Activated CD8-positive, alpha-beta T cell treated with anti-CD3 and anti-CD28 coated beads for 36 hours (primary cell): Measurements from ENCODE around the gene CAMKK2. TPM values are rescaled to one million over a fixed set of nuclear protein-coding genes. Genes with fewer than 3 reads are reported as not detected.
"Not testable (repeated sequence)": the region's sequence is repeated elsewhere in the genome, so short reads cannot be mapped to it uniquely, and the experiment has no call there.

ENCODE experiments used
- ATAC-seq: fragments of 200-7000 bp; cut with Tn5 transposase; one replicate; pipeline ENCODE4 v1.10.0; 2021; ENCODE audit warnings: mild to moderate bottlenecking, moderate library complexity
- CTCF ChIA-PET: fragments of 350-600 bp; sonication (Branson Sonifier 250); formaldehyde crosslinking; loops from one replicate; lab custom pipeline; 2021; ENCODE audit warnings: antibody characterized with exemption; lab: Charles Lee
- POLR2A ChIA-PET: fragments of 350-600 bp; sonication (Branson Sonifier 250); formaldehyde crosslinking; loops from one replicate; lab custom pipeline; 2021; ENCODE audit warnings: antibody characterized with exemption; lab: Charles Lee
- DNase-seq: peaks from one replicate; pipeline ENCODE4 v3.0.0-alpha.2; 2020
- H3K27ac Mint-ChIP-seq: one replicate; pipeline ENCODE4 v1.8.0; 2021; ENCODE audit warnings: mild to moderate bottlenecking, mixed read lengths
- H3K27me3 Mint-ChIP-seq: one replicate; pipeline ENCODE4 v1.8.0; 2021; ENCODE audit warnings: mixed read lengths
- H3K36me3 Mint-ChIP-seq: one replicate; pipeline ENCODE4 v1.8.0; 2021; ENCODE audit warnings: low read depth, mixed read lengths
- H3K4me1 Mint-ChIP-seq: one replicate; pipeline ENCODE4 v1.8.0; 2021; ENCODE audit warnings: low read depth, mixed read lengths
- H3K4me3 Mint-ChIP-seq: one replicate; pipeline ENCODE4 v1.8.0; 2021; ENCODE audit warnings: mild to moderate bottlenecking, moderate library complexity, mixed read lengths
- H3K9me3 Mint-ChIP-seq: one replicate; pipeline ENCODE4 v1.8.0; 2021; ENCODE audit warnings: mixed read lengths
- intact Hi-C: fragments of 100-400 bp; cut with micrococcal nuclease; formaldehyde crosslinking; loops from one replicate; pipeline ENCODE4 v1.10.0; 2022
- total RNA-seq, 2 experiments: library from RNA; stranded (reverse); gene quantifications; one replicate each; pipeline ENCODE4 v1.2.3, GENCODE V29; 2021
- TF ChIP-seq, protein P1 (sequence below): fragments of 200-600 bp; IDR thresholded peaks from one replicate; pipeline ENCODE4 v1.8.0; 2022; ENCODE audit warnings: antibody characterized with exemption, mild to moderate bottlenecking

The CAMKK2 gene
- total RNA-seq, 2 experiments from 2014 or later = 25.2 to 28.0 TPM

DNA sequence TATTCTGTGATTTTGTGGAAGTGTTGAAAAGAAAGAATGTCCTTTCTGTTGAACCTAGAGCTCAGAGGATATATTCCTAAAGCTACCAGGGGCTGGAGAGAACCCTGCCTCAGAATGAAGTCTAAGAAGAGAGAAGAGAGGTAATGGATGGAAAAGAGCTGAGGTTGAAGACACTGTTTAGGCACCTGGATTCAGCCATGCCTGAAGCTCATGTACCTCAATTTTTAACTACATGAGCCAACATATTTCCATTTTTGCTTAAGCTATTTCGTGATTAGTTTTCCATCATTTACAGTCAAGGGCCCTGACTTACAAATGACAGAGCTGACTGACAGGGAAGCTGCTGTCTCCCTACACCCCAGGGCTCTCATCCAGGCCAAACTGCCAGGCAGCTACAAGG is 10.7 kb downstream of the CAMKK2 start:
- CTCF ChIA-PET = interaction anchor here (1.0 kb wide), 1 partner anchor 10 kb away, joined by 3 read pairs; no protein-coding TSS in a partner anchor
- TF ChIP-seq, protein P1, sequence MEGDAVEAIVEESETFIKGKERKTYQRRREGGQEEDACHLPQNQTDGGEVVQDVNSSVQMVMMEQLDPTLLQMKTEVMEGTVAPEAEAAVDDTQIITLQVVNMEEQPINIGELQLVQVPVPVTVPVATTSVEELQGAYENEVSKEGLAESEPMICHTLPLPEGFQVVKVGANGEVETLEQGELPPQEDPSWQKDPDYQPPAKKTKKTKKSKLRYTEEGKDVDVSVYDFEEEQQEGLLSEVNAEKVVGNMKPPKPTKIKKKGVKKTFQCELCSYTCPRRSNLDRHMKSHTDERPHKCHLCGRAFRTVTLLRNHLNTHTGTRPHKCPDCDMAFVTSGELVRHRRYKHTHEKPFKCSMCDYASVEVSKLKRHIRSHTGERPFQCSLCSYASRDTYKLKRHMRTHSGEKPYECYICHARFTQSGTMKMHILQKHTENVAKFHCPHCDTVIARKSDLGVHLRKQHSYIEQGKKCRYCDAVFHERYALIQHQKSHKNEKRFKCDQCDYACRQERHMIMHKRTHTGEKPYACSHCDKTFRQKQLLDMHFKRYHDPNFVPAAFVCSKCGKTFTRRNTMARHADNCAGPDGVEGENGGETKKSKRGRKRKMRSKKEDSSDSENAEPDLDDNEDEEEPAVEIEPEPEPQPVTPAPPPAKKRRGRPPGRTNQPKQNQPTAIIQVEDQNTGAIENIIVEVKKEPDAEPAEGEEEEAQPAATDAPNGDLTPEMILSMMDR = no peak
- no peaks in the 10 kb centered on the region for H3K9me3 Mint-ChIP-seq
- intact Hi-C loops = no loop called here
- H3K4me1 Mint-ChIP-seq = peaks cover 7% of the 10 kb centered on the region
- ATAC-seq (no peak), DNase-seq (no peak)
- H3K27me3 Mint-ChIP-seq = no peaks in the 10 kb centered on the region
- no peak overlapping the region for H3K4me3 Mint-ChIP-seq
- H3K36me3 Mint-ChIP-seq = peaks cover 12% of the 10 kb centered on the region
- POLR2A ChIA-PET = interaction anchor here (0.8 to 2.3 kb wide), 3 partner anchors 9 to 345 kb away, joined by 3 to 5 read pairs (median 5); partner anchors contain the start of gene CAMKK2
- H3K27ac Mint-ChIP-seq = no peak overlapping the region

DNA sequence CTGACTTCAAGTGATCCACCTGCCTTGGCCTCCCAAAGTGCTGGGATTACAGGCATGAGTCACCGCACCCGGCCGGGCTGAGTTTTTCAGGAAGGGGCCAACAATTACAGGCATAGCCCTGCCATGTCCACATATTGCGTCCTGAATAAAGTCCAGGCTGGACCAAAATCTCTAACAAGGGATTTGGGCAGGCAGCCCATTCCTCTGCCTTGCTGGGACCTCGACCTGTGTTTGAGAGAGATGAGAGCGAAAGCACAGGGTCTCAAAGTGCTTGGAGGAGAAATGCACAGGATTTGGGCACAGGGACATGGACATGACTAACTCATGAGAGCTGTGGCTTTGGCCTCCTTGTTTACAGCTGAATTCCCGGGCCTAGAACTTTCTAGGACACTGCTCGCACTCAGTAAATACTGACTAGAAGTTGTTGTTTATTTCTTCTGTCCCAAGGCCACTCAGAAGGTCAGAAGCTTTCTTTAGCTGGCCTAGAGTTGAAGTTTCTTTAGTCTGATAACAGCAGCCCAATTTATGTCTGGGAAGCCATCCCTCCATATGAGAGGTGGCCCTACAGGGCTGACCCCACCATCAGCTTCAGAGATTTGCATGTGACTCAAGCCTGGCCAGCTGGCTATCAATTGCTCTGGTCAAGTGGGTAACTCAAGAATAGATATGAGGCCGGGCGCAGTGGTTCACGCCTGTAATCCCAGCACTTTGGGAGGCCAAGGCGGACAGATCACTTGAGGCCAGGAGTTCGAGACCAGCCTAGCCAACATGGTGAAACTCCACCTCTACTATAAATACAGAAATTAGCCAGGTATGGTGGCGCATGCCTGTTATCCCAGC is 11.7 kb downstream of the CAMKK2 start:
- intact Hi-C loops = no loop called here
- POLR2A ChIA-PET = interaction anchor here (2.3 kb wide), 1 partner anchor 10 kb away, joined by 5 read pairs; no protein-coding TSS in a partner anchor
- H3K27ac Mint-ChIP-seq = no peak overlapping the region
- H3K36me3 Mint-ChIP-seq = peaks cover 7% of the 10 kb centered on the region
- H3K4me1 Mint-ChIP-seq = peaks cover 7% of the 10 kb centered on the region
- DNase-seq (no peak), ATAC-seq (no peak)
- no peaks in the 10 kb centered on the region for H3K9me3 Mint-ChIP-seq
- TF ChIP-seq, protein P1 = no peak
- CTCF ChIA-PET = interaction anchor here (1.0 kb wide), 1 partner anchor 11 kb away, joined by 3 read pairs; no protein-coding TSS in a partner anchor
- H3K4me3 Mint-ChIP-seq = no peak overlapping the region
- H3K27me3 Mint-ChIP-seq = no peaks in the 10 kb centered on the region

DNA sequence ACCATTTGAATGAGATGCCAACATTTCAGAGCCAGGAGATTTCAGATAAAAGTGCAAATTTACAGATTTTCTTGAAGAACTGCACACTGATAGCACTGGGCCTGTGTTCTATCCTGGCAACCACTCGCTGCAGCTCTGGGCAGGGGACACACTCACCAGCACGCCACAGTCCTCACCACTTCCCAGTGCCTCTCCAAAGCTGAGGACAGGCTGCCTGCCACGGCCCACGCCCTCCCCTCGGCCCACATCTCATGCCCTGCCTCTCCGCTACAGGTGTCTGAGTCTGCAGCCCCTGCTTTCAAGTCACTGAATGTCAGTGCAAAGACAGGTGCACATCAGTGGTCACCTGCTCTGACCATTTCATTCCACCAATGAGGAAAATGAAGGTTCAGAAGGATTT is 12.7 kb downstream of the CAMKK2 start:
- Mint-ChIP-seq H3K36me3 (peaks cover 8% of the 10 kb centered on the region), H3K27me3 (no peaks in the 10 kb centered on the region), H3K9me3 (no peaks in the 10 kb centered on the region), H3K4me1 (peaks cover 4% of the 10 kb centered on the region), H3K27ac (no peak overlapping the region), H3K4me3 (no peak overlapping the region)
- DNase-seq (no peak), ATAC-seq (no peak)
- intact Hi-C loops = no loop called here
- ChIA-PET CTCF (no interaction called here), POLR2A (interaction anchor here (0.7 to 1.1 kb wide), 2 partner anchors 8 to 12 kb away, joined by 4 read pairs; no protein-coding TSS in a partner anchor)
- TF ChIP-seq, protein P1 = no peak

DNA sequence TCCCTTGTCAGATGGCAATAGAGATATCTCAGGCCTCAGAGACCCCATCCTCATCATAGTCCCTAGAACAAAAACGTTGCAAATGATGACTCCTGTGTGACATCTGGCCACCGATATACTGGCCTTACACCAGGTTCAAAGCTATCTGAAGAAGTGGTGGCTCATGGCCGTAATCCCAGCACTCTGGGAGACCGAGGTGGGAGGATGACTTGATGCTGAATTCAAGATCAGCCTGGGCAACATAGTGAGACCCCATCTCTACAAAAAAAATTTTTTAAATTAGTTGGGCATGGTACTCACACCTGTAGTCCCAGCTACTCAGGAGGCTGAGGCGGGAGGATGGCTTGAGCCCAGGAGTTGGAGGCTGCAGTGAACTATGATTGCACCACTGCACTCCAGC is 13.1 kb downstream of the CAMKK2 start:
- TF ChIP-seq, protein P1 = no peak
- H3K9me3 Mint-ChIP-seq = no peaks in the 10 kb centered on the region
- DNase-seq (no peak), ATAC-seq (no peak)
- intact Hi-C loops = no loop called here
- no peak overlapping the region for H3K27ac Mint-ChIP-seq
- peaks cover 10% of the 10 kb centered on the region for H3K36me3 Mint-ChIP-seq
- ChIA-PET POLR2A (interaction anchor here (0.7 to 1.1 kb wide), 2 partner anchors 8 to 12 kb away, joined by 4 read pairs; no protein-coding TSS in a partner anchor), CTCF (no interaction called here)
- H3K27me3 Mint-ChIP-seq = no peaks in the 10 kb centered on the region
- peaks cover 1% of the 10 kb centered on the region for H3K4me1 Mint-ChIP-seq
- no peak overlapping the region for H3K4me3 Mint-ChIP-seq

DNA sequence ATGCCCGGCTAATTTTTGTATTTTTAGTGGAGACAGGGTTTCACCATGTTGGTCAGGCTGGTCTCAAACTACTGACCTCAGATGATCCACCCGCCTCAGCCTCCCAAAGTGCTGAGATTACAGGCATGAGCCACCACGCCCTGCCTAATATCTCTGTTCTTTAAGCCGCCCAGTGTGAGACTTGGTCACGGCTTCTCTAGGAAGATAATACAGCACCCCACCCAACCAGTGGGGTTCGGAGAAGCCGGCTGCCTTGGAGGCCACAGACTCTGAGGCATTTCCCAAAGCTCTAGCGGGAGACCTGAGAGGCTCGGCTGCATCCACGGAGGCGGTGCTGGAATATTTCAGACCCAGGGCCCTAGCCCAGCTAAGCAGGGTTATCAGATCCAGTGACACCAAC is 13.6 kb downstream of the CAMKK2 start:
- not testable (repeated sequence) for ATAC-seq

More for the DNA sequence above, 13.6 kb downstream of the CAMKK2 start:
- DNase-seq, CTCF ChIA-PET, H3K9me3 Mint-ChIP-seq, H3K4me3 Mint-ChIP-seq, H3K4me1 Mint-ChIP-seq, H3K27me3 Mint-ChIP-seq, H3K27ac Mint-ChIP-seq, intact Hi-C loops: not testable (repeated sequence)
- POLR2A ChIA-PET = interaction anchor here (0.7 kb wide), 1 partner anchor 9 kb away, joined by 4 read pairs; no protein-coding TSS in a partner anchor
- H3K36me3 Mint-ChIP-seq = peaks cover 11% of the 10 kb centered on the region
